ENCODE measurements around the gene PSMD3.
A peak's percentile ranks its signal among the peaks of the same experiment; 100 is the strongest.

The PSMD3 gene

DNA sequence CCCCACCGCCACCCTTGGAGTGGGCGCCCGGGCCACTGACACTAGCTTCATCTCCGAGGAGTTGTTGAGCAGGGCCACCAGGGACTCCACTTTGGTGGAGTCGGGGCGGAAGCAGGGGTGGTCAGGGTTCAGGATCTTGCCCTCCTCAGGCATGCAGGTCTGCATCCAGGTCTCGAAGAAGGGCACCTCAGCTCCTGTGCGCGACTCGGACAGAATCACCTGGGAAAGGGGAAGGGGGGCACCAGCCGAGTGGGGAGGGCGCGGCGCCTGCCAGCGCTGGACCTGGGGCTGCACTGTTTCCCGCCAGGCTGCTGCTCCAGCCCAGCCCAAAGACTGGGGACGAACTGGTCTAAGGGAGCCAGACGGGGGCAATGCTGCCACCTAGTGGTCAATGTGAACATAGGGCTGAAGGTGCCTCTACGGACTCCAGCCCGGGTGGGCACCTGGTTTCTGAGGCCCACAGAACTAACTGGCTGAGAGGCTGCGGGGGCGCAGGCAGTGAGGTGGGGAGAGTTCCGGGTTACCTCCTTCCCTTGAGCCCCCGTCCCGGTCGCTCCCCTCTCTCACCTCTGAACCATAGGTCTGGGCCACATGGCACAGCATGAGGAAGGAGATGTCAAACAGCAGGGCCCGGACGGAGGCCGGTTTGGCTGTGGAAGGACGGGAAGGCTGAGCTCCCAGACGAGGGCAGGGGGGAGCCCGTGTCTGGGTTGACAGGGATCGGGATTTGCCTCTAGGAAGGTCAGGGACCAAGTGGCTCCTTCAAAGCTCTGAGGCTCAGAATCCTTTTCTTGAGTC, 46.4 kb downstream of the PSMD3 start:
- TF ChIP-seq POLR2A (IDR thresholded peaks at IDR 0.05; ENCODE audit: low read length) = no peak
- no peak for TF ChIP-seq GATA1 (IDR thresholded peaks at IDR 0.05; ENCODE audit: low read depth, low read length)
- peak; percentile 81 to 90 for DNase-seq

DNA sequence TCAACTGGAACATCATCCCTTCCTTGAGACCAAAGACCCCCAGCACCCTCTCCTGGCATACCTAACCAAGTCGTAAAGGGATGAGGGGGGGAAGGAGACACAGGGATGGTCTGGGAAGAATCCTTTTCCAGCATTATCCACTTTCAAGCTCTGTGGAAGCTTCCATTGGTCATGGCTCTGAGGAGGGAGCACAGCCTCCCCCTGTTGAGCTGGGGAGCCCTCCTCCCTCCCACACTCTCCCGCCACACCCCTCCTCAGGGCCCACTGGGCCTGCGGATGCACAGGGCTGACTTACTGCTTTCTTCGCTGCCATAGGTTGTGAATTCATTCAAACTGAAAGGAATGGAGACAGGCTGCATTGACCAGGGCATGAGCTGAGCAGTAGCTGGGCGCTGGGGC, 47.0 kb downstream of the PSMD3 start:
- no peak for TF ChIP-seq POLR2A (IDR thresholded peaks at IDR 0.05; ENCODE audit: low read length)
- TF ChIP-seq GATA1 (IDR thresholded peaks at IDR 0.05; ENCODE audit: low read depth, low read length) = no peak
- DNase-seq = no peak

DNA sequence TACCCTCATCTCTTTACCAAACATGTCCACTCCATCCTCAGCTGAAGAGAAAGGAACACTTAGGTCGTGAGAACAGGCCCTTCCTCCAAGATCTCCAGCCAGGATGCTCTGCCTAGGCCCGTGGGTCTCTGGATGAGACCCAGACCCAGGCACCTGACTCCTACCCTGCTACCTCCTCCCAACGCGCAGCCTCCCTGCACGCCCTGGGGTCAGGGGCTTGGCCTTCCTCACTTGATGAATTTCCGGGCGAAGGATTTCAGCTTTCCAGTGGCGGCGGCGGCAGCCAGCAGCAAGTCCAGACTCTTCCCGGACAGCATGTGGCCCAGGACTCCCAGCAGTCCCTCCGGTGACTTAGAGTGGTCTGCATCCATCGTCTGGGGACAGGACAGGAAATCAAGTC, 48.0 kb downstream of the PSMD3 start:
- TF ChIP-seq POLR2A (IDR thresholded peaks at IDR 0.05; ENCODE audit: low read length) (no peak), GATA1 (IDR thresholded peaks at IDR 0.05; ENCODE audit: low read depth, low read length) (no peak)
- DNase-seq = no peak

DNA sequence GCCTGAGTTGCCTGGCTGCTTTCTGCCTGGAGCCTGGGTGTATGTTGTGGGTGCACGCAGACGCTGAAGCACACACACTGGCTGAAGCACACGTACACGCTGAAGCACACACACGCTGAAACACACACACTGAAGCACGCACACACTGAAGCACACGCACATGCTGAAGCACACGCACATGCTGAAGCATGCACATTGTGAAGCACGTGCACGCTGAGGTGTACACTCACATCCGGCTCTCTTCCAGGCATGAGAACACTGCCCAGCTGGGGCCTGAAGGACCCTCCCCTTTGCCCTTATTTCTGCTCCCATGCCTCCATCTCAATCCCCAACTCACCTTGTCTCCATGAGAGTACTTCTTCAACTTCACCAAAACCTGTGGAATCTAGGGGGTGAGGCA, 51.1 kb downstream of the PSMD3 start:
- no peak for DNase-seq
- TF ChIP-seq GATA1 (IDR thresholded peaks at IDR 0.05; ENCODE audit: low read depth, low read length) = no peak
- no peak for TF ChIP-seq POLR2A (IDR thresholded peaks at IDR 0.05; ENCODE audit: low read length)

DNA sequence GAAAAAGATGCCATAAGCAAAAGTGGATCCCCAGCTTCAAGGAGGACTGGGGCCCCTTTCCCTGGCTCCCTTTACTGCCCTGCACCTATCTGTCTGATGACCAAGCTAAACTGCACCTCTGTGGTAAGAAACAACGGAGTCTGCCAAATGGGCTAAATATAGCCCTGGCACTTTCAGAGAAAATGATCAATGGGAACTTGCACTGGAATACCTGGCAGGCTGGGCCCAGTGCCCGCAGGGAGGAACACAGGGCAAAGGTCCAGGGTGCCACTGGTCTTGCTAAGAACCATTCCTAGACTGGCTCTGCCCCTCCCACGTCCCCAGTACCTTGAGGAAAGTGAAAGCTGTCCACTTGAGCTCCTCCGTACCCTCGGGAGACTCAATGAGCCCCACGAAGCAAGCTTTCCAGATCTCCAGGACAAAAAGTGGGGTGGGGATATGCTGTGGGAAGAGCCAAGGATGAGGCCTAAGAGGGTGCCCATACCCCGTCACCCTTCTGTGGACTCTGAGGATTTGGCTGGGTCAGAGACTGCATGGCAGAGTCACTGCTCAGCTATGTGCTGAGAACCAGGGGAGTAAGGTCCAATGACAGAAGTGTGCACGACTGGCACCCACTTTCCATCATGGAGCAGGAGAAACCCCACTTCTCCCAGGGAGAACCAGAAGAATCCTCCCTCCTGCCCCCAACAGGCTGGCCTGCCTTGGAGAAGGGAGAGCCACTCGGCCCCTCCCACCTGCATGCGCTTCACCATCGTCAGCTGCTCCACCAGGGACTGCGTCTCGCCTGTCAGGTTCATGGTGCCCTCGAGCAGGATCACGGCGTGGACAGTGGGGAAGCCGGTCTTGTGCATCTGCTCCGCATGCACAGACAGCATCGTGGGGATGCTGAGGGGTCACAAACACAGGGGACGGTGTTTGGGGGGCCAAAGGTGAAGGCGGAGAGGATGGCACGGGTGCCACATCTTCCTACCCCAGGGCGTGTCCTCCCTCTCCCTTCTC, 52.0 kb downstream of the PSMD3 start:
- no peak for DNase-seq
- TF ChIP-seq GATA1 (IDR thresholded peaks at IDR 0.05; ENCODE audit: low read depth, low read length) (no peak), POLR2A (IDR thresholded peaks at IDR 0.05; ENCODE audit: low read length) (no peak)

DNA sequence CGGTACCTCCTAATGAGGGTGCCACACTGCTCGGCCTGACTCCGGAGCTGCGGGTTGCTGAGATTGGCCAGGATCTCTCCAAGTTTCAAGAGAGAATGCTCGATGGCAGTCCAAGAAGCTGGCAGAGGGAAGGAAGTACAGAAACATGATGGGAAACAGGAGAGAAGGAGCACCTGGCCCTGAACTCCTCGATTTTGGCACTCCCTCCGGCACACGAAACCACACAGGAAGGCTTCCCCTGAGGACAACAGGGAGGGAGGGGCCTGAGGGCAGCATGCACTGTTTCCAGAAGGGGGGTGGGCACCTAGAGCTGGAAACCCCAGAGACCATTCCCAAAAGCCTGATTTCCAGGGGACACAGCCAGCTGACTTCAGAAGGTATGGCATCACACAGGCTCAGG, 52.7 kb downstream of the PSMD3 start:
- no peak for TF ChIP-seq GATA1 (IDR thresholded peaks at IDR 0.05; ENCODE audit: low read depth, low read length)
- no peak for TF ChIP-seq POLR2A (IDR thresholded peaks at IDR 0.05; ENCODE audit: low read length)
- DNase-seq = no peak

DNA sequence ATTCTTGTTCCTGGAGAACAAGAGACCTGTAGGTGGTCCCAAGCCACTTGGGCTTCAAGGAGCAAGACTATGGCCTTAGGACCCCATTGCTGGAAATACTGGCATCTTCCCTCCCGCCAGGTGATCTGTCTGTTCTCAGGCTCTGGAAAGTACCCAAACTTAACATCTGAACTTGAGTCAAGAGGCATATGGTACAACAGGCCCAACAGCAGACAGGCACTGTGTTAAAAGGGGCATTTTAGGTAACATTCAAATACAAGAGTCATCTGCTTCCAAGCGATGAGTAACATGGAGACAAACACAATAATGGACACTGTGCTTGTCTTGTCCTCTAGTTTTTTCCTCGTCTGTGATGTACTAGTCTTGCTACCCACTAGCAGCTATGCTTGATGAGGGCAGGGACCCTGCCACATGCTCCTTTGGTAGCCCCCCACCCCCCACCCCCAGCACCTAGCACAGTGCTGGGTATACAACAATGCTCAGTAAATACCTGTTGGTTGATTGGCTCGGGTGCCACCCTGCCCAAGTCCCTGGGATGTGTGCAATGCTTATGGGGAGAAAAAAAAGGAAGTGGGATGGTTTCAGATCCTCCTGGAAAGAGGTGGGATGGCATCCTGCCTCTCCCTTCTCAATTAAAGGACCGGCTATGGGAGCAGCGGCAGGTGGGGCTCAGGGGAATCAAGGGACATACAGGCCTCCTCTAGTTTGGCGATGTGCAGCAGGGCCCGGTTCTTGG, 54.0 kb downstream of the PSMD3 start:
- TF ChIP-seq GATA1 (IDR thresholded peaks at IDR 0.05; ENCODE audit: low read depth, low read length) = no peak
- TF ChIP-seq POLR2A (IDR thresholded peaks at IDR 0.05; ENCODE audit: low read length) = no peak
- DNase-seq = no peak

DNA sequence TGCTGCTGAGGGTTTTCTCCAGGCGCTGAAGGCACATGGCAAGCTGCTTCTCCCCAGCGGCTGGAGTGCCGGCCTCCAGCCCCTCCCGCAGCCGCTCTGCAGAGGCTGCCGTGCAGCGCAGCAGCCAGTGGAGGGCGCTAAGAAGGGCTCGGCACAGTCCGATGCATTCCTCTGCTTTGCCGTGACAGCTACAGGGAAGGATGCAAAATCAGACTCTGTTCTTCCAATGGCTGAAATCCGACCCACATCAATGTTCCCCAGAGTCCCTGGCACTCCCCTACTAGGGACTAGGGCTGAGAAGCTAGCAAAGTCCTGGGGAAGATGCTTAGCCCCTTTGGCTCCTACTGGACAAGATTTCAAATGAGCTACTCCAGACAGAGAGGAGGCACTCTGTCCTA, 54.6 kb downstream of the PSMD3 start:
- TF ChIP-seq GATA1 (IDR thresholded peaks at IDR 0.05; ENCODE audit: low read depth, low read length) (no peak), POLR2A (IDR thresholded peaks at IDR 0.05; ENCODE audit: low read length) (no peak)
- DNase-seq = peak; percentile 56 to 60

DNA sequence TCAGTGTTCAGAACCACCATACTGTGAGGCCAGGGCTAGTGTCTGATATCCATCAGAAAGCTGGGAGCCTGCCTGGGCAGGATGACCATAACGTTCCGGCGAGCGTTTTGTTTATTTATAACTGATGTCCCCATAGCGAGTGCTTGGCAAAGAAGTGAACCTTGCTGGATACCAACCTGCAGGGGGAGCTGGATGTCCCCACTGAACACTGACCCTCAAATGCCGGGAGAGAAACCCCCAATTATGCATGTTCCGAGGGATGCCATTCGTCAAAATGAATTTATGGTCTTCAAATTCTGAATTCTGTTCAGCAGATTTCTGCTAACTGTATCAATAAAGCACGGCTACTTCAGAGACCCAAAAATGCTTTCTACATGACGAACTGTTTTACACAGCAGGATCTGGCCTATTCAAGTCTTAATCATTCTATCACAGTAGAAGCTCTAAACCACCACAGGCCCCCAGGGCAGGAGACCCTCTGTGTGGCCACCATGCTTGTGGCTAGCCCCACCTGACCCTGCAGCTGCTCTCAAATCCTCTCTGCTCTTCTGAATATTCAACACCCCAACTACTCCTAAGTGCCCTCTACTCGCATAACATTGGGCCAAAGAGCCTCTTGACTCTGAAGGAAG, 58.4 kb downstream of the PSMD3 start:
- DNase-seq = peak; percentile 50 to 60
- no peak for TF ChIP-seq POLR2A (IDR thresholded peaks at IDR 0.05; ENCODE audit: low read length)
- TF ChIP-seq GATA1 (IDR thresholded peaks at IDR 0.05; ENCODE audit: low read depth, low read length) = no peak

DNA sequence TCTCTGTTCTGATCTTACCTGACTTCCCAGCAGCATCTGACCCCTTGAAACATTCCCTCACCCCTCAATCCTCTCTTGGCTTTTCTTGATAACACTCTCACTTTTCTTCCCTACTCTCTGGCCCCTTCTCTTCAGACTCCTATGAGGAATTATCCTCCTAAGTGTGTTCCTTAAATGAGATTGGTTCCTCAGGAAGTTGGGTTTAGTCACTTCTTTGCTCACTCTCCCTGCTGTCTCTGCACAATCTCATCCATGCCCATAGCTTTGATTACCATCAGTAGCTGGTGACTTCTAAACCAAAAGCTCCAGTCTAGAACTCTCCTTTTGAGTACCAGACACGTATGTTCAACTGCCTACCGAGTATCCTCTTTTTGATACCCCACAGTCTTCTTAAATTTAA, 60.6 kb downstream of the PSMD3 start:
- DNase-seq = no peak
- no peak for TF ChIP-seq GATA1 (IDR thresholded peaks at IDR 0.05; ENCODE audit: low read depth, low read length)
- TF ChIP-seq POLR2A (IDR thresholded peaks at IDR 0.05; ENCODE audit: low read length) = no peak
